Activated gamma-delta T cell treated with Interleukin-2 at 50 U/mL for 16 hours (primary cell): ENCODE results near the gene CSH1.
"Not testable (repeated sequence)": the region's sequence is repeated elsewhere in the genome, so short reads cannot be mapped to it uniquely, and the experiment has no call there.

Experiments used
- DNase-seq: peaks from one replicate; pipeline ENCODE4 v3.0.0-alpha.2; 2020

The CSH1 gene

GRCh38 chr17:63896524-63897354 lies at the start of gene CSH1:
TSS of gene CSH1 (minus strand) at chr17:63896574. CDS start at chr17:63896511, 63 bp downstream.
- not testable (repeated sequence) for DNase-seq

GRCh38 chr17:63945784-63946439 lies 49.5 kb upstream of the CSH1 start:
- DNase-seq = no peak

- DNase-seq = no peak
These were observed 48.5 kb upstream of the CSH1 start for GRCh38 chr17:63944736-63945499.

DNA sequence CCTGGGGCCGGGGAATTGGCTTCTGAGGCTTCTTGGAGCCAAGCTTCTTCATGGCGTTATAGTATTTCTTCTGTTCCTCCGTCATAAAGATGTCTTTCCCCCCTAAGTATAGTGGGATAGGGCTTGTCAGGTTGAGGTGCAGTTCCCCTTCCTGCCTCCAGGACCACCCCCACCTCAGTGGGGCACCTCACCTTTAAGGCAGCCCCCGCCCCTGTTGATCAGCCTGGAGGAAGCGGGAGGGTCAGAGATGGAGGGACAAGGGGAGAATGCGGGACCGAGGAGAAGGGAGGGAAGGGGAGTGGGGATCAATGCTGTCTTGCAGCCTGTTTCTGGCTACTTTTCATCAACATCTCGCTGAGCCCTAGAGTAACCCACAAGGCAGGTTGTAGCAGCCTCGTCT lies 47.4 kb upstream of the CSH1 start:
- DNase-seq = no peak

- DNase-seq = no peak
These were observed 46.1 kb upstream of the CSH1 start for GRCh38 chr17:63942309-63942985.

DNA sequence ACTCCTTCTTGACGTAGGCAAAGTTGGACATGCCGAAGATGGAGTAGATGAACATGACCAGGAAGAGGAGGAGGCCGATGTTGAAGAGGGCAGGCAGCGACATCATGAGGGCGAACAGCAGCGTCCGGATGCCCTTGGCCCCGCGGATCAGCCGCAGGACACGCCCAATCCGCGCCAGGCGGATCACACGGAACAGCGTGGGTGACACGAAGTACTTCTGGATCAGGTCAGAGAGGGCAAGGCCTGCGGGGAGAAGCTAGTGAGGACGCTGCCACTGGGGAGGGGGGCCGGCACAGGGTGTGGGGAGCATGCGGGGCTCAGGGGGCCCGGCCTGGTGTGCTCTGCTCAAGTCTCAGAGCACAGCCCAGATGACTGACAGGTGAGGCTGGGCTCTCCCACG lies 45.4 kb upstream of the CSH1 start:
- no peak for DNase-seq

GRCh38 chr17:63941162-63941561 lies 44.8 kb upstream of the CSH1 start:
- DNase-seq = no peak

- no peak for DNase-seq
These were observed 44.2 kb upstream of the CSH1 start for GRCh38 chr17:63940584-63940983.

GRCh38 chr17:63939884-63940283 lies 43.5 kb upstream of the CSH1 start:
- no peak for DNase-seq

- DNase-seq = no peak
These were observed 43.0 kb upstream of the CSH1 start for GRCh38 chr17:63939401-63939800.

- no peak for DNase-seq
These were observed 41.5 kb upstream of the CSH1 start for GRCh38 chr17:63937920-63938319.

DNA sequence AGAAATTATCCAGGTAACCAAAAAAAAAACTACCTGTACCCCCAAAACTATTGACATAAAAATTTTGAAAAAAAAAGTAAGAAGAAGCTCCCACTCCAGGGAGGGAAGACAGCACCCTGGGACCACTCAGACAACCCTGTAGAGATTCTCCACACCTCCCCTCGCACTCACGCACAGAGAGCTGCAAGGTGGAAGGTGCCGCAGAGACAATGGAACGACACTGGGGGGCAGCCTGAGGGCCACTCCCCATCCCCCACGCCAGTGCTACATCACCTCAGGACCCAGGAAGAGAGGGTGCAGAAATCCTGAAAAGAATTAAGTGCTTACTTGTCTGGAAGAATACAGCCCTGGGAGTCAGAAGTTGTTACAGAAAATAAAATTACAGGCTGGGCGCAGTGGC lies 40.9 kb upstream of the CSH1 start:
- no peak for DNase-seq

GRCh38 chr17:63934183-63935112 lies 38.1 kb upstream of the CSH1 start:
- DNase-seq = no peak

GRCh38 chr17:63933598-63933997 lies 37.2 kb upstream of the CSH1 start:
- DNase-seq = no peak

- no peak for DNase-seq
These were observed 36.3 kb upstream of the CSH1 start for GRCh38 chr17:63932721-63933120.

DNA sequence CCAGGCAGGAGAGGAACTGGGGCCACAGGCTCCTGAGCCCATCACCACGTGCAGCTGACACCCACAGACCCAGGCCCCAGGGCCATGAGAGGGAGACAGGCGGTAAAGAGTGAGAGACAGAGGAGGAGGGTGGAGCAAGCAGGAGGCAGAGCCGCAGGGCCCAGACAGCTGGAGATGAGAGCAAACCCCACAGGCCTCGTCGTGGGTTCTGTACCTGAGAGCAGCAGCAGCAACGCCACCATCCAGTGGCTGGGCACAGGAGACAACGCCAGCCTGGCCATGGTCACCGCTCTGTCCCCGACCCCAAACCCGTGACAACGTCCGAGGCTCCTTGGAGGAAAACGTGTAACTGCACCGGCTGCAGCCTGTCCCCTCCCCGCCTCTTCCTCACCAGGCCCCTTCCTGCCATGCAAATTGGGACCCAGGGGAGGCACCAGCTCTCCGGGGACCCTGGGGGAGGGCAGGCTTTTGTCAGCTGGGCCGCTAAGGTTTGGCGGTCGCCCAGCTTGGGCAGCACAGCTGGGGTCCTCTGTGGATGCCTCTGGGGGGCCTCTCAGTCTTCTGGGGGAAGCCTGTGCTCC lies 35.7 kb upstream of the CSH1 start, which contains the start of gene CD79B:
Gene CD79B (minus strand): TSS at position 351 of the 581 bp plus-strand sequence. CDS start 70 bp downstream, at position 281.
- peak; percentile 21 for DNase-seq

GRCh38 chr17:63930951-63931575 lies 34.7 kb upstream of the CSH1 start:
- peak; percentile 62 for DNase-seq

DNA sequence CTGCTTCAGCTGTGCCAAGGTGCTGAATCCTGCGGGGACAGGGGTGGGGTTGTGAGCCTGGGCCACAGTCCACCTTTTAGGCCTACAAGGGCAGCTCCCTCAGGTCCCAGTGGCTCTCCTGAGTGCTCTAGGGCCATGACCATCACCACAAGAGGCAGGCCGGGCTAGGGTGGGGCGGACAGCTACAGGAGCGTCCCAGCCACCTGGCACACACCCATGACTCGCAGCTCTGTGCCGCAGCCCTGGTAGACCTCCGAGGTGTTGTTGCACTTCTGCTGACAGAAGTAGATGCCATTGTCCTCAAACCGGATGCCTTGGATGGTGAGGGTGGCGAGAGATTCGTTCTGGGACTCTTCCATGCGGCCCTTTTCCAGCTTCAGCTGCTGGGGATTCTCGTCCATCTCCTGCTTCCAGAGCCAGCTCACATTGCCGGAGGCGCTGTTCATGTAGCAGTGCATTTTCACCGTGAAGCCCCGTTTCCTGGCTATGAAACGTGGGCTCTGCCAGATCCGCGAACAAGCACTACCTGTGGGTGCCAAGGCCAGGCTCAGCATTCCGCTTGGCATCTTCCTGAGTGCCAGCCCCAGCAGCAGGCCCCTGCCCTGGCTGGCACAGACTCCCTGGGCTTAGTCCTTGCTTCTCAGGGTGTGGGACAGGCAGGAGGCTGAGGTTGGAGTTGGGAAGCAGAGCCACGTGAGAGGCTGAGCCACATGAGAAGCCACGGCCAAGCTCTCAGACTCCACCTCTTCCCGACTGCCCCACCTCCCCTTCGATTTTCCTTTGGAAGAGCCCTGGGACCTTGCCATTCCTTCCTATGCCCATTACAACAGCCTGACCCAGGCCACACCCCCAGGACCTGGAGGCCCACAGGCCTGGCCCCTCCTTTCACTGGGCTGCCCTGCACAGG lies 33.7 kb upstream of the CSH1 start:
- no peak for DNase-seq

DNA sequence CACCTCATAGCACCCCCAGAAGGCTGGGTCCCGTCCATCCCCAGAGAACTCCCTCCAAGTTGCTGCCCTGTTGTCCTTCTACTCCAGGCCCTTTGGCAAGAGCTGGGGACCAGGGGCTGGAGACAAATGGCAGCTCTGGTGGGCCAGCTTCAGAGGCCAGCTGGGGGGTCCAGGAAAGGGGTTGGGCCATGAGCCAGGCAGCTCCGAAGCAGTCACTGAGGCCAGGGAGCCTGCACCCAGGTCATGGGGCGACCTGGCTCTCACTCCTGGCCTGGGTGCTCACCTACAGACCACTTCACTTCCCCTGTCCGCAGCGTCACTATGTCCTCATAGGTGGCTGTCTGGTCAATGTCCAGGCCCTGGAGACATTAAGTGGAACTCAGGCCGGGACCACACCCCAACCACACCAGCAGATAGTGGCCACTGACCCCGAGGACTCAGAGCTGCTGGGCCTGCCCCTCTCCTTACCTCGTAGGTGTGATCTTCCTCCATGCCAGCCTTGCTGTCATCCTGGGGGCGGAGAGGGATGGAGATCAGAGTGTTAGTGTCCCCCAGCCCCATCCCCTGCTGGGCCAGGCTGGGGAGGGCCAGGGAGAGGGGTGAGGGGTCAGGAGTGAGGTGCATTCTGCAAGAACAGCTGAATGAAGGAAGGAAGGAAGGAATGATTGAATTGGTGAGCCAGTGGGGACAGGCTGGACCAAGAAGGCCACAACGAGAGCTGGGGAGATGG lies 32.8 kb upstream of the CSH1 start:
- no peak for DNase-seq
